Measurements from ENCODE around the gene WNT16.

GRCh38 chr7:121366852-121367431 is 38.1 kb downstream of the WNT16 start:
- no peak for TF ChIP-seq POLR2AphosphoS5 (IDR thresholded peaks at IDR 0.05; ENCODE audit: borderline replicate concordance, low read depth, low read length)
- no peak for TF ChIP-seq EZH2 (IDR thresholded peaks at IDR 0.05)
- no peak for TF ChIP-seq FOXP2 (optimal IDR thresholded peaks at IDR 0.05; ENCODE audit: control extremely low read depth, extremely low read length, insufficient read depth)
